ACC112 (cell line): Measurements from ENCODE around the gene ABCC3.

Source experiments
- H2AFZ ChIP-seq: fragments of 200-600 bp; sonication (generic); one replicate; pipeline ENCODE4 v1.6.0; 2017; ENCODE audit warnings: antibody characterized with exemption, low read length; ENCODE audit not compliant: unreplicated experiment
- H3K27ac ChIP-seq: fragments of 200-600 bp; sonication (generic); 2 replicates; pipeline ENCODE4 v1.5.1; 2014; ENCODE audit warnings: low read depth, mild to moderate bottlenecking, antibody characterized with exemption, low read length, moderate library complexity
- H3K27me3 ChIP-seq: fragments of 200-600 bp; sonication (generic); 2 replicates; pipeline ENCODE4 v1.6.1; 2014; ENCODE audit warnings: mild to moderate bottlenecking, antibody characterized with exemption, low read length, moderate library complexity, mixed read lengths; ENCODE audit not compliant: insufficient read depth
- H3K36me3 ChIP-seq: fragments of 200-600 bp; sonication (generic); 2 replicates; pipeline ENCODE4 v1.6.1; 2016; ENCODE audit warnings: mild to moderate bottlenecking, antibody characterized with exemption, low read length, moderate library complexity, mixed read lengths; ENCODE audit not compliant: insufficient read depth
- H3K4me1 ChIP-seq: fragments of 200-600 bp; sonication (generic); one replicate; pipeline ENCODE4 v1.6.1; 2016; ENCODE audit warnings: low read length, mixed read lengths; ENCODE audit not compliant: insufficient read depth, unreplicated experiment, control insufficient read depth
- H3K4me3 ChIP-seq: fragments of 200-600 bp; sonication (generic); 2 replicates; pipeline ENCODE4 v1.5.1; 2014; ENCODE audit warnings: mild to moderate bottlenecking, low read depth, low read length
- H3K79me2 ChIP-seq: fragments of 200-600 bp; sonication (generic); one replicate; pipeline ENCODE4 v1.6.0; 2016; ENCODE audit warnings: low read length; ENCODE audit not compliant: control insufficient read depth, unreplicated experiment, insufficient read depth

Gene ABCC3

DNA sequence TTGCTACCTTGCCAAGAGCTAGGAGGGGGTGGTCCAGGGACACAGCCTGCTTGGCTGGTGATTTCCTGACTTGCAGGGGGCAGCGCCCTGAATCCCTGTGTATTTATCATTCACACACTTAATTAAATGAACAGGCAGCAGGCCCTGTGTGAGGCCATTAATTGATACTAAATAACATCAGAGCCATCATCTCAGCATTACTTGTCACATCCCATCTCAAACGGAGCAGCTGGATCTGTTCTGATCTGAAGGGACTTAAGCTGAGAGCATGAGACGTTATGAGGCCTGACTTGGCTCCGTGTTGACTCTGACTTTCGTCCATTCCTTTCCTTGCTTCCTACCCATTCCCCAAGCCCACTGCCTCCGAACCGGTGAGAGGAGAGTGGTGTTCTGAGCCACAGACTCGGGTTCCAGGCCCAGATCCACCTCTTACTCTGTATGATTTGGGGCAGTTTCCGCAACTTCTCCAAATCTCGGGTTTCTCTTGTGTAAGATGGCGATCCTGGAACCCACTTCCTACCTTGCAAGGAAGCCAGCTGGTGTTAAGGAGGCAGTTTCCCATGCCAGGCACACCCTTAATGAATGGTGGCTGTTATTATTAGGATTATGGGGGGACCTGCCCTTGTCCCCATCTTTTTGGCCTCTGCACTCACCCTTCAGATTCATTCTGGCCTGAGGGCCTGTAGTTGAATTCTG, 40.4 kb upstream of the ABCC3 start:
- H3K4me3 ChIP-seq: no peak overlapping the region
- no peaks in the 10 kb centered on the region for H3K36me3 ChIP-seq
- H3K27me3 ChIP-seq: no peaks in the 10 kb centered on the region
- no peak overlapping the region for H3K27ac ChIP-seq
- H3K79me2 ChIP-seq: no peaks in the 10 kb centered on the region
- H2AFZ ChIP-seq: no peak overlapping the region
- H3K4me1 ChIP-seq: no peaks in the 10 kb centered on the region

GRCh38 chr17:50594892-50595291, 39.8 kb upstream of the ABCC3 start:
- Histone ChIP-seq H3K36me3 (no peaks in the 10 kb centered on the region), H3K4me1 (no peaks in the 10 kb centered on the region)

GRCh38 chr17:50596191-50597037, 38.3 kb upstream of the ABCC3 start:
- Histone ChIP-seq H3K4me3 (no peak overlapping the region), H3K27ac (no peak overlapping the region), H3K4me1 (no peaks in the 10 kb centered on the region), H3K36me3 (no peaks in the 10 kb centered on the region), H3K79me2 (no peaks in the 10 kb centered on the region), H3K27me3 (no peaks in the 10 kb centered on the region), H2AFZ (no peak overlapping the region)

More at GRCh38 chr17:50594892-50595291, 39.8 kb upstream of the ABCC3 start:
- H3K79me2 ChIP-seq: no peaks in the 10 kb centered on the region
- no peaks in the 10 kb centered on the region for H3K27me3 ChIP-seq
- no peak overlapping the region for H3K27ac ChIP-seq
- no peak overlapping the region for H2AFZ ChIP-seq
- no peak overlapping the region for H3K4me3 ChIP-seq

DNA sequence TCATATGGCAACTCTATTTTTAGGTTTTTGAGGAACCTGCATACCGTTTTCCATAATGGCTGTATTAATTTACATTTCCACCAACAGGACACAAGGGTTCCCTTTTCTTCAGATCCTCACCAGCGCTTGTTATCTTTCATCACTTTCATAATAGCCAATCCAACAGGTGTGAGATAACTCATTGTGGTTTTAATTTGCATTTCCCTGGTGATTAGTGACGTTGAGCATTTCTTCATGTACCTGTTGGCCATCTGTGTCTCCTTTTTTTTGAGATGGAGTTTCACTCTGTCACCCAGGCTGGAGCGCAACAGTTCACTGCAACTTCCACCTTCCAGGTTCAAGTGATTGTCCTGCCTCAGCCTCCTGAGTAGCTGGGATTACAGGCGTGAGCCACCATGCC, 36.2 kb upstream of the ABCC3 start:
- H3K4me3 ChIP-seq: no peak overlapping the region
- no peak overlapping the region for H2AFZ ChIP-seq
- H3K79me2 ChIP-seq: no peaks in the 10 kb centered on the region
- no peaks in the 10 kb centered on the region for H3K4me1 ChIP-seq
- no peaks in the 10 kb centered on the region for H3K36me3 ChIP-seq
- H3K27me3 ChIP-seq: no peaks in the 10 kb centered on the region
- H3K27ac ChIP-seq: no peak overlapping the region

DNA sequence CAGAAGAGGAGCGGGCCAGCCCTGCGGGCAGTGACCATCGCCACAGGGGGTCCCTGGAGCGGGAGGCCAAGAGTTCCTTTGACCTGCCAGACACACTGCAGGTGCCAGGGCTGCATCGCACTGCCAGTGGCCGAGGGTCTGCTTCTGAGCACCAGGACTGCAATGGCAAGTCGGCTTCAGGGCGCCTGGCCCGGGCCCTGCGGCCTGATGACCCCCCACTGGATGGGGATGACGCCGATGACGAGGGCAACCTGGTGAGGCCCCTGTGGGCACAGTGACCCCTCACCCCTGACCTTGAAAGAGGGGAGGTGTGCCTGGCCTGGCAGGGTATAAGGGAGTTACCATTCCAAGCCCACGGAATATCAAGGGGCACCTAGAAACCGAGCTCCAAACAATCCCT, 35.1 kb upstream of the ABCC3 start:
- no peak overlapping the region for H3K27ac ChIP-seq
- H3K79me2 ChIP-seq: no peaks in the 10 kb centered on the region
- H3K4me1 ChIP-seq: no peaks in the 10 kb centered on the region
- H3K36me3 ChIP-seq: no peaks in the 10 kb centered on the region
- no peaks in the 10 kb centered on the region for H3K27me3 ChIP-seq
- no peak overlapping the region for H3K4me3 ChIP-seq
- H2AFZ ChIP-seq: no peak overlapping the region

DNA sequence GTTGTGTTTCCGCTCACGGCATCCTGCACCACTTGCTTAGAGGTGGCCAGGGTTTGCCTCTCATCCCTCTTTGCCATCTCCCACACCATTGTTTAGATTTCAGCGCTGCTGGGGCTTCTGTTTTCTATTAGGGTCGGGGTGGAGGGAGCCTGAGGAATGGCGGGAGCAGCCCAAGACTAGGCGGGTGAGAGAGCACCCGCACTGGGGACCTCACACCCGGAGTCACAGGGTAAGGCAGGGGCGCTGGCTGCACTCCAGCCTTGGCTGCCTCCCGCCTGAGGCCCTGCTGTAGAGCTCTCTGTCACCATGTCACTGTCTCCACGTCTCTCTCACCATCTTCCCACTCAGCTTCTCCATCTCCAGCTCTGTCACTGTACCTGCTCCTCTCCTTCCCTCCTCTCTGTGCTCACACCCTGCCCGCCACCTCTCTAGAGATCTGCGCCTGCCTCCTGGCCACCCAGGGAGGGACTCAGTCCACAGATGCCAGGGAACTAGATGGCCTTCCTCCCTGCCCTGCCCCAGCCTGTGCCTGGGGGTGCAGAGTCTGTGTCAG, 32.8 kb upstream of the ABCC3 start:
- Histone ChIP-seq H3K27me3 (no peaks in the 10 kb centered on the region), H3K36me3 (no peaks in the 10 kb centered on the region), H3K4me3 (no peak overlapping the region), H3K79me2 (no peaks in the 10 kb centered on the region), H3K27ac (no peak overlapping the region), H3K4me1 (no peaks in the 10 kb centered on the region), H2AFZ (no peak overlapping the region)

- H3K27ac ChIP-seq: no peak overlapping the region
- no peaks in the 10 kb centered on the region for H3K36me3 ChIP-seq
- no peaks in the 10 kb centered on the region for H3K79me2 ChIP-seq
- H3K4me1 ChIP-seq: no peaks in the 10 kb centered on the region
- no peak overlapping the region for H3K4me3 ChIP-seq
- H3K27me3 ChIP-seq: no peaks in the 10 kb centered on the region
- no peak overlapping the region for H2AFZ ChIP-seq
Observed at GRCh38 chr17:50602836-50603235, 31.8 kb upstream of the ABCC3 start.

- no peak overlapping the region for H2AFZ ChIP-seq
- no peak overlapping the region for H3K27ac ChIP-seq
- no peaks in the 10 kb centered on the region for H3K27me3 ChIP-seq
- no peaks in the 10 kb centered on the region for H3K36me3 ChIP-seq
- no peaks in the 10 kb centered on the region for H3K4me1 ChIP-seq
- no peaks in the 10 kb centered on the region for H3K79me2 ChIP-seq
- no peak overlapping the region for H3K4me3 ChIP-seq
Observed at GRCh38 chr17:50603340-50603739, 31.3 kb upstream of the ABCC3 start.

- no peaks in the 10 kb centered on the region for H3K36me3 ChIP-seq
- H3K4me1 ChIP-seq: no peaks in the 10 kb centered on the region
- H3K27me3 ChIP-seq: no peaks in the 10 kb centered on the region
- H2AFZ ChIP-seq: no peak overlapping the region
- no peaks in the 10 kb centered on the region for H3K79me2 ChIP-seq
- no peak overlapping the region for H3K4me3 ChIP-seq
- no peak overlapping the region for H3K27ac ChIP-seq
Observed at GRCh38 chr17:50604513-50604912, 30.2 kb upstream of the ABCC3 start.

GRCh38 chr17:50605429-50605828, 29.3 kb upstream of the ABCC3 start:
- Histone ChIP-seq H3K4me1 (no peaks in the 10 kb centered on the region), H3K27ac (no peak overlapping the region)

More at GRCh38 chr17:50605429-50605828, 29.3 kb upstream of the ABCC3 start:
- no peak overlapping the region for H3K4me3 ChIP-seq
- H2AFZ ChIP-seq: no peak overlapping the region
- no peaks in the 10 kb centered on the region for H3K36me3 ChIP-seq
- H3K27me3 ChIP-seq: no peaks in the 10 kb centered on the region
- H3K79me2 ChIP-seq: no peaks in the 10 kb centered on the region
